Mesendoderm (in vitro differentiated cells): ENCODE data around the gene SCG2.
A peak's percentile ranks its signal among the peaks of the same experiment; 100 is the strongest.

Experiments
- DNase-seq: peaks from one replicate; pipeline ENCODE4 v3.0.0; 2013
- H2AK5ac ChIP-seq: 2 replicates; pipeline ENCODE4 v1.6.1; 2013; ENCODE audit warnings: low read length, inconsistent platforms
- H2BK120ac ChIP-seq: 2 replicates; pipeline ENCODE4 v1.6.1; 2013; ENCODE audit warnings: low read depth, mild to moderate bottlenecking, low read length, moderate library complexity, mixed read lengths
- H2BK15ac ChIP-seq: replicated peaks from 2 replicates; pipeline ENCODE4 v1.6.1; 2013; ENCODE audit warnings: low read depth, mild to moderate bottlenecking, moderate library complexity
- H2BK5ac ChIP-seq: 2 replicates; pipeline ENCODE4 v1.6.1; 2013; ENCODE audit warnings: low read length, inconsistent platforms
- H3K18ac ChIP-seq: 2 replicates; pipeline ENCODE4 v1.6.1; 2013; ENCODE audit warnings: mild to moderate bottlenecking, low read length, mixed read lengths
- H3K23ac ChIP-seq: one replicate; pipeline ENCODE4 v1.6.1; 2013; ENCODE audit warnings: low read length
- H3K27ac ChIP-seq: 2 replicates; pipeline ENCODE4 v1.5.1; 2013; ENCODE audit warnings: low read depth, mild to moderate bottlenecking, inconsistent platforms, low read length, moderate library complexity
- H3K27me3 ChIP-seq: 2 replicates; pipeline ENCODE4 v1.6.1; 2013; ENCODE audit warnings: low read length, control low read depth, mild to moderate bottlenecking, inconsistent platforms; ENCODE audit not compliant: insufficient read depth, poor library complexity
- H3K36me3 ChIP-seq: 2 replicates; pipeline ENCODE4 v1.6.1; 2013; ENCODE audit warnings: low read length, inconsistent platforms; ENCODE audit not compliant: control insufficient read depth, insufficient read depth
- H3K4ac ChIP-seq: one replicate; pipeline ENCODE4 v1.6.1; 2013; ENCODE audit warnings: low read depth, mild to moderate bottlenecking, low read length, moderate library complexity
- H3K4me1 ChIP-seq: 2 replicates; pipeline ENCODE4 v1.6.1; 2013; ENCODE audit warnings: low read depth, low read length, inconsistent platforms; ENCODE audit not compliant: control insufficient read depth
- H3K4me2 ChIP-seq: 2 replicates; pipeline ENCODE4 v1.6.1; 2013; ENCODE audit warnings: low read length
- H3K4me3 ChIP-seq: 2 replicates; pipeline ENCODE4 v1.5.1; 2013; ENCODE audit warnings: mild to moderate bottlenecking, low read length
- H3K56ac ChIP-seq: one replicate; pipeline ENCODE4 v1.6.1; 2013; ENCODE audit warnings: low read length
- H3K79me1 ChIP-seq: 2 replicates; pipeline ENCODE4 v1.6.1; 2013; ENCODE audit warnings: low read length, inconsistent platforms
- H3K79me2 ChIP-seq: 2 replicates; pipeline ENCODE4 v1.6.1; 2013; ENCODE audit warnings: mild to moderate bottlenecking, low read length; ENCODE audit not compliant: control insufficient read depth, insufficient read depth
- H3K9ac ChIP-seq: 2 replicates; pipeline ENCODE4 v1.6.1; 2013; ENCODE audit warnings: low read length, inconsistent platforms
- H4K5ac ChIP-seq: one replicate; pipeline ENCODE4 v1.6.1; 2013; ENCODE audit warnings: low read length
- H4K8ac ChIP-seq: one replicate; pipeline ENCODE4 v1.6.1; 2013; ENCODE audit warnings: low read depth, mild to moderate bottlenecking, control low read depth, low read length, moderate library complexity
- WGBS: extraction: QIAGEN DNeasy Blood & Tissue Kit; methylation state at CpG from one replicate; pipeline ENCODE4 v1.1.7; 2013; ENCODE audit warnings: low lambda C conversion rate, missing lambda C conversion rate; ENCODE audit not compliant: insufficient coverage; ENCODE audit errors: extremely low coverage; 5-methylcytosine and 5-hydroxymethylcytosine counted together

The SCG2 gene

GRCh38 chr2:223566396-223566795 lies 35.8 kb downstream of the SCG2 start:
- no peaks in the 10 kb centered on the region for H3K36me3 ChIP-seq
- H3K4me2 ChIP-seq = no peak overlapping the region
- no peak overlapping the region for H3K4ac ChIP-seq
- H3K79me2 ChIP-seq = no peaks in the 10 kb centered on the region
- no CpG with 5 or more reads among the region's 1 CpG for WGBS
- DNase-seq = no peak
- no peak overlapping the region for H2AK5ac ChIP-seq
- H3K56ac ChIP-seq = no peak overlapping the region
- peak overlapping the region; percentile 9 for H3K23ac ChIP-seq
- no peak overlapping the region for H4K5ac ChIP-seq
- no peak overlapping the region for H3K4me3 ChIP-seq
- H3K9ac ChIP-seq = no peak overlapping the region
- no peak overlapping the region for H2BK15ac ChIP-seq
- no peak overlapping the region for H4K8ac ChIP-seq
- H3K27me3 ChIP-seq = no peaks in the 10 kb centered on the region
- no peak overlapping the region for H2BK120ac ChIP-seq
- no peaks in the 10 kb centered on the region for H3K79me1 ChIP-seq
- no peak overlapping the region for H2BK5ac ChIP-seq
- H3K4me1 ChIP-seq = no peaks in the 10 kb centered on the region
- no peak overlapping the region for H3K18ac ChIP-seq
- H3K27ac ChIP-seq = no peak overlapping the region

DNA sequence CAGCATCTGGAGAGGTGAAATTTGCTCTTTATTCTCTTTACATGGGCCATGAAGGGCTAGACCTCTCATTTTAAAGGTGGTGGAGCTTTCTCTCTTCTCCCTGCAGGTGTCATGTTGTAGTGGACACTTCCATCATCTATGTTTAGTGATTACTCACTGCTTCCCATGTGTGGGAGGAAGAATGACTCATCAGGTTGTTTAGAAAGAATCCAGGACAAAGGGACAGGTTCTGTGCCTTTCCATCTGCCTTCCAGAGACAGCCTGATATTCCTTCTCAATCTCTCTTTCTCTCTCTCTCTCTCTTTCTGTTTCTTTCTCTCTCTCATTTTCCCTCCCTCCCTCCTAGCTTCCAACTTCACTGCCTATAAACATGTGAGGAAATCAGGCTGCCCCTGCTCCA lies 38.7 kb downstream of the SCG2 start:
- H3K4me2 ChIP-seq = no peak overlapping the region
- no peak overlapping the region for H4K8ac ChIP-seq
- H4K5ac ChIP-seq = no peak overlapping the region
- no peak overlapping the region for H3K4me3 ChIP-seq
- no peak overlapping the region for H3K27ac ChIP-seq
- no peak overlapping the region for H3K4ac ChIP-seq
- no peaks in the 10 kb centered on the region for H3K79me1 ChIP-seq
- no peaks in the 10 kb centered on the region for H3K36me3 ChIP-seq
- no peak overlapping the region for H2BK120ac ChIP-seq
- no peaks in the 10 kb centered on the region for H3K4me1 ChIP-seq
- no peaks in the 10 kb centered on the region for H3K79me2 ChIP-seq
- peak overlapping the region; percentile 56 for H3K56ac ChIP-seq
- H3K27me3 ChIP-seq = no peaks in the 10 kb centered on the region
- no peak overlapping the region for H3K23ac ChIP-seq
- H3K18ac ChIP-seq = no peak overlapping the region
- H2AK5ac ChIP-seq = no peak overlapping the region
- DNase-seq = peak; percentile 79
- no peak overlapping the region for H2BK15ac ChIP-seq
- H3K9ac ChIP-seq = no peak overlapping the region
- H2BK5ac ChIP-seq = no peak overlapping the region

GRCh38 chr2:223562078-223562477 lies 40.1 kb downstream of the SCG2 start:
- no peak for DNase-seq
- no peak overlapping the region for H3K56ac ChIP-seq
- no CpG with 5 or more reads among the region's 2 CpGs for WGBS

DNA sequence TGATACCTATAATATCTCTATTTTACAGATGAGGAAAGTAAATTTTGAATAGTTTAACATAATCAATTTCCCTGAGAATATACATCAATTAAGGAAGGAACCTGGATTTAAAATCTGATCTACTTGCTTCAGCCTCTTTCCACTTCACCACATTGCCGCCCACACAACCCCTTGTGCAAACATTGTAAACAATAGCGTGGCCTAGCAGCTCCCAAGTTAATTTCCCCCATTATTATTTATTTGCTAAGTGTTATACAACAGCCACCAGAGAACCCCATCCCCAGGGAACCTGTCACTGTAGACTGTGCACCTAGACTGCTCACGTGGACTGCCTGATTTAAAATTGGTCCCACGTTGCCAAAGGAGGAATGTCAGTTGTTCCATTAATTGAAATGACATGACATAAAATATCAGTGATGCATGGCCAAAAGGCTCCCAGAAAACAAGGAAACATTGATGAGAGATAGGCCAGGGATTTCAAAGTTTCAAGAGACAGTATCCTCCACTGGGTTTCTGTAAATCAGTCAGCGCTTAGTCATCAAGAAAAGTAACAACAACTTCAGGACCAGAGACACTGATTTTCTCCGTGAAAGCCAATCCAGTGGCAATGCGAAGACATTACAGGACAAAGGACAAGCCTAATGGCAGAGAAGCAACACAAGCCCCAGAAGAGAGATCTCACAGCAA lies 41.3 kb downstream of the SCG2 start:
- H3K4me1 ChIP-seq = no peaks in the 10 kb centered on the region
- no peak overlapping the region for H3K9ac ChIP-seq
- no peak overlapping the region for H2AK5ac ChIP-seq
- H3K56ac ChIP-seq = no peak overlapping the region
- no peak overlapping the region for H3K4me2 ChIP-seq
- H3K27me3 ChIP-seq = no peaks in the 10 kb centered on the region
- no peak overlapping the region for H4K5ac ChIP-seq
- no peak overlapping the region for H2BK15ac ChIP-seq
- H4K8ac ChIP-seq = no peak overlapping the region
- no peak overlapping the region for H2BK5ac ChIP-seq
- WGBS = no CpG with 5 or more reads among the region's 7 CpGs
- no peak overlapping the region for H3K4me3 ChIP-seq
- no peak overlapping the region for H2BK120ac ChIP-seq
- no peaks in the 10 kb centered on the region for H3K79me1 ChIP-seq
- no peak overlapping the region for H3K27ac ChIP-seq
- H3K4ac ChIP-seq = peak overlapping the region; percentile 36
- no peaks in the 10 kb centered on the region for H3K79me2 ChIP-seq
- no peak overlapping the region for H3K18ac ChIP-seq
- no peaks in the 10 kb centered on the region for H3K36me3 ChIP-seq
- peak; percentile 52 for DNase-seq
- no peak overlapping the region for H3K23ac ChIP-seq

More at GRCh38 chr2:223562078-223562477, 40.1 kb downstream of the SCG2 start:
- Histone ChIP-seq H3K23ac (no peak overlapping the region), H3K4me2 (no peak overlapping the region), H3K4me3 (no peak overlapping the region), H3K4ac (no peak overlapping the region), H4K8ac (no peak overlapping the region), H2BK15ac (no peak overlapping the region), H3K18ac (no peak overlapping the region), H3K9ac (no peak overlapping the region), H3K36me3 (no peaks in the 10 kb centered on the region), H3K79me1 (no peaks in the 10 kb centered on the region), H3K79me2 (no peaks in the 10 kb centered on the region), H2BK120ac (no peak overlapping the region), H3K27ac (no peak overlapping the region), H2AK5ac (no peak overlapping the region), H3K27me3 (no peaks in the 10 kb centered on the region), H4K5ac (no peak overlapping the region), H2BK5ac (no peak overlapping the region), H3K4me1 (no peaks in the 10 kb centered on the region)

DNA sequence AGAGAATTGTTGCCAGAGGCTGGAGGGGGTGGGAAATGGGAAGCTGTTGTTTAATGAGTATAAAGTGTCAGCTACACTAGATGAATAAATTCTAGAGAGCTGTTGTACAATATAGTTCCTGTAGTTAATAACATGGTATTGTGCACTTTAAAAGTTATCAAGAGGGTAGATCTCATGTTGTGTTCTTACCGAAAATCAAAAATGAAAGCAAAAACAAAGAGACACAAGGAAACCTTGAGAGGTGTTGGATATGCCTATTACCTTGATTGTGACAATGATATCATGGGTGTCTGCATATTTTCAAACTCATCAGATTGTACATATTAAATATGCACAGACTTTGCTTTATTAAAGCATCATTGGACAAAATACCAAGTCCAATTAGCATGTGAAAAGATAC lies 43.2 kb downstream of the SCG2 start:
- no peak overlapping the region for H2AK5ac ChIP-seq
- no peaks in the 10 kb centered on the region for H3K36me3 ChIP-seq
- no peak overlapping the region for H2BK120ac ChIP-seq
- H3K27ac ChIP-seq = no peak overlapping the region
- no peak overlapping the region for H2BK5ac ChIP-seq
- no peak overlapping the region for H4K8ac ChIP-seq
- H3K9ac ChIP-seq = no peak overlapping the region
- no peak overlapping the region for H2BK15ac ChIP-seq
- no peaks in the 10 kb centered on the region for H3K79me1 ChIP-seq
- H3K27me3 ChIP-seq = no peaks in the 10 kb centered on the region
- DNase-seq = no peak
- no CpG with 5 or more reads among the region's 1 CpG for WGBS
- H3K79me2 ChIP-seq = no peaks in the 10 kb centered on the region
- no peak overlapping the region for H3K4me2 ChIP-seq
- no peak overlapping the region for H3K4me3 ChIP-seq
- H3K18ac ChIP-seq = no peak overlapping the region
- no peak overlapping the region for H3K23ac ChIP-seq
- no peak overlapping the region for H3K56ac ChIP-seq
- H4K5ac ChIP-seq = no peak overlapping the region
- H3K4ac ChIP-seq = no peak overlapping the region
- no peaks in the 10 kb centered on the region for H3K4me1 ChIP-seq

DNA sequence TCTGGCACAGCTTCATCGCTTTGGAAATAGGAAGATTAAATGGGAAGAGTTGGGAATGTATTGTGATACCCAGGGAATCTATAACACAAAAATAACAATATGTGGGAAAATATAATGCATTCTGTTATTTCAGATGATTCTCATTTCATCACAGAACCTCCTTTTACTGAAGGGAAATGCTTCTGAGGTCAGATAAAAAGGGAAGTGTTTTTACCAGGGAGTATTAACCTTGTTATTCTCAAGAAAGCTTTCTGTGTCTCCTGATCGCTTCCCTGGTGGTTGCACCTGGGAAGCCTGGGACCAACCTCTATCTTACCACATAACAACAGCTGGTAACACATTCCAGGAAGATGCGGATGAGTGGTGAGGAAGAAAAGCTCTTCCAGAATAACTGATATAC lies 47.2 kb downstream of the SCG2 start:
- Histone ChIP-seq H2AK5ac (no peak overlapping the region), H2BK15ac (no peak overlapping the region), H3K79me1 (no peaks in the 10 kb centered on the region), H4K5ac (no peak overlapping the region), H3K23ac (no peak overlapping the region), H4K8ac (no peak overlapping the region), H3K79me2 (no peaks in the 10 kb centered on the region), H3K4ac (no peak overlapping the region), H3K27me3 (no peaks in the 10 kb centered on the region), H3K4me1 (no peaks in the 10 kb centered on the region), H3K18ac (no peak overlapping the region), H3K4me3 (no peak overlapping the region), H2BK5ac (no peak overlapping the region), H3K27ac (no peak overlapping the region), H3K56ac (no peak overlapping the region), H3K4me2 (no peak overlapping the region), H3K36me3 (no peaks in the 10 kb centered on the region), H3K9ac (no peak overlapping the region), H2BK120ac (no peak overlapping the region)
- DNase-seq = no peak
- no CpG with 5 or more reads among the region's 3 CpGs for WGBS
